ENCODE measurements around the gene XYLT2.
"Not testable (repeated sequence)": the region's sequence is repeated elsewhere in the genome, so short reads cannot be mapped to it uniquely, and the experiment has no call there.

The XYLT2 gene

DNA sequence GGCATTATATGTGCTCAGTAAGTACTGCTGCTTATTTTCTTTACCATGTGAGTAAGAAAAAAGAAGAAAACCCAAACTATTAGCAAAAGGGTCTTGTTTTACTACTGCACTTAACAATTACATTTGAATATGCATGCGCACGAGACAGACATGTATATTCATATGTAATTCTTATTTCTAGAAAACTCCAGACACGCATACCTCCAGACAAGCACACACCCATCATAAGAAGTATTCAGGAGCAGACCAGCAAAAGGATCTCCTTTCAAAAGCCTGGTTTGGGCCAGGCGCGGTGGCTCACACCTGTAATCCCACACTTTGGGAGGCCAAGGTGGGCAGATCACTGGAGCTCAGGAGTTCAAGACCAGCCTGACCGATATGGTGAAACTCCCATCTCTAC is 43.6 kb downstream of the XYLT2 start:
- DNase-seq (ENCODE audit: low read depth in 2 of 2): no peak

DNA sequence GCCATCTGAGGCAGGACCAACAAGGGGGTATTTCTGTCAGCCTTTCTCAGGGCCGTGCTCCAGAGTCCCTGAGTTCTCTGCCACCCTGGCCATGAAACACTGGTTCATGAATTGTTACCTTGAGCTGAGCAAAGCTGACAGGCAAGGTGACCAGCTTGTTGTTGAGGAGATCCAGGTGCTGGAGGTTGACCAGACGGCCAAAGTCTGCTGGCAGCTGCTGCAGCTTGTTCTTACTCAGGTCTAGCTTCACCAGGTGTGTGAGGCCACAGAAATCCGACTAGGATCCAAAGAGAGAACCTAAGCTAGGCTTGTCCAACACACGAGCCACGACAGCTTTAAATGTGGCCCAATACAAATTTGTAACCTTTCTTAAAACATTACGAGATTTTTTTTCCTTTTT is 46.7 kb downstream of the XYLT2 start:
- DNase-seq (ENCODE audit: low read depth in 2 of 2): no peak

DNA sequence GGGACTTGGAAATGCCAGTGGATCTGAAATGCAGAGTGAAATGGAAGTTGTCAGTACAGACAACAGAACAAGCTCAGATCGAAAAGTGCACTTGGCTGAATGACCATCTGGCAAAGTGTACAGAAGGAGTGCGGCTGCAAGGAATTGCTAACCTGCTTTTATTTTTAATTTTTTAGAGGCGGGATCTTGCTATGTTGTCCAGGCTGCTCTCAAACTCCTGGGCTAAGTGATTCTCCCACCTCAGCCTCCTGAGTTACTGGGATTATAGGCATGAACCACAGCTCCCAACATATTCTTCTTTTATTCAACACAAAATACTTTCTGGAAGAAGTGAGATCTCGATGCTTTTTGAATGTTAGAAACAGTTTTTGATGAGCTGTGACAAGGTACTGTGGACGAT is 47.8 kb downstream of the XYLT2 start:
- no peak for DNase-seq (ENCODE audit: low read depth in 2 of 2)

DNA sequence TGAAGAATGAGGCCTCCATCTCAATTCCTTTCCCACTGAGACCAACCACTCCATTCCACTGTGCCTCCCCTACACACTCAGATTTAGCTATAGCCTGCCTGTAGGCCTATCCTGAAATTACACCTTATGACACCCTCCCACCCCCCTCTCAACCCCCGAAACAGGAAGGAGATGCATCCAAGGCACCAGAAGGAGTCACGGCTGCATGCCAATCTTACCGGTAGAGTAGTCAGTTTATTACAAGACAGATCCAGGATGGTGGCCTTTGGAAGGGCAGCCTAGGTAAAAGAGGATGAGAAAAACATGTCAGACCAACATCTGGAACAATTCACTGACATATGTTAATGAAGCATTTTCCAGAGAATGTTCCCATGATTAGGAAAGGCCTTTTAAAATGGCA is 48.8 kb downstream of the XYLT2 start:
- no peak for DNase-seq (ENCODE audit: low read depth in 2 of 2)

DNA sequence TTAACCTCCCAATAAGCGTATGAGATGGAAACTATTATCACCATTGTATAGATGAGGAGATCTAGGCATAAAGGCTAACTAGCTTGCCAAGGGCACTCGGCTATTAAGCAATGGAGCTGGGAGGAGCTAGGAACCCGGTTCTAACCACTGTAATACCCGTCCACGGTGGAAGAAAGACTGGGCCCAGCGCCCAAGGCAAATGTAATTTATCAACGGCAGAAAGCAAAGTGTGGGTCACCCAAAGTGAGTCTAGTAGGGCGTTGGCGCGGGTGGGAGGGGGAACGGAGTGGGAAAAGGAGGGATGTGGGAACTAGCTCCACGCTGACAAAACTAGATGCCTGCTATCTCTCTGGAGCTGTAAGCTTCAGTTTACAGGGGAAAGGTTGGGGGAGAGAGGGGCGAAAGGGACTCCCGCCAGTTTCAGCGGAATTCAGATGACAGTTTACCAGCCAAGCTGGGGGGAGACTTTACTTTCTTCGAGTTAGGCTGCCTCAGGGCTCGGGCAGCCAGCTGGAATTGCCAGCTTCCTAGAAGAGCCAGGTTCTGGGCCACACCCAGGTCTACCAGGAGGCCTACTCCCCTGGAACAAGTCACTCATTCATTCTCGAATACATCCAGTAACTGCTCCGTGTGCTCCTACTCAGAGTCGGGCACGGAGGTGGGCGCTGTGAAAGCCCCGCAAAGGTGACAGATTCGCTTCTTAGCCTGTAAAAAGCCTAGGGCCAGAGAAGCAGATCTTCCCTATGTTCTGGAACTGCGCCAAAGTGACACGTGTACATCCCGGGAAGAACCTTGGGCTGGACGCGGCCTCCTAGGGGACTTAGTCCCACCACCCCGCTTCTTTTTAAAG is 50.6 kb downstream of the XYLT2 start:
- no peak for DNase-seq (ENCODE audit: low read depth in 2 of 2)

DNA sequence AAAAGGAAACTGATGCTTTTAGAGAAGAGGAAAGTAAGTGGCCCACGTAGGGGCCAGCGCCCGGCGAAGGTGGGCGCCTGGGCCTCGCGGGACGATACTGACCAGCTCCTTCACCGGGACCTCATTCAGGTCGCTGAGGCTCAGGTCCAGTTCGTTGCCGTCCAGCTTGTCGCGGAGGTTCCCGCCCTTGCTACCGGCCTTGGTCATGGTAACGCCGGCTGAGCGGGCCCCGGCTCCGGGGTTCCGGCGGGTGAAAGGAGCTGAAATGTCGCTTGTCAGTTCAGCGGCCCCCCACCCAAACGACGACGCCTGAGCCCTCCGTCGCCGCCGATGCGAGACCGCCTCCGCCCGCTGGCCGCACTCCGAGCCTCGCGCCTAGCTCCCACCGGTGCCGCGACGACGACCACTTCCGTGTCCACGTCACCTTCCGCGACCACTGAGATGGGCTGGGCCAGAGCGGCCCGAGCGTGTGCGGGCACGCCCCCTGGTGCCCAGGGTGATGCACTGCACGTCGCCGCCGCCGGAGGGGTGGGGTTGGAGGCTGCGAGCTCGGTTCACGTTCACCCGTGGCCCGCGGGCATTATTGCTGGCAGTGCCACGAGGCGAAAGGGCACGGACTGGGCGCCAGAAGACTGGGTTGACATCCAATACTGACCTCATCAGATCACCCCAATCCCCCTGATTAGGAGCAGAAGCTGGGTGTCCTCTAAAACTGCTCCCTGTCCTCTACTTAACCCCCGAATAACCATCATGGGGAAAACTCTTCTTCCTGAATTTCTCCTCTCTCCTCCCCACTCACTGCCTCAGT is 51.4 kb downstream of the XYLT2 start, which contains the start of gene LRRC59:
Gene LRRC59 (minus strand): TSS at position 413 of the 808 bp plus-strand sequence. CDS start 206 bp downstream, at position 207.
- peak; percentile 89 to 90 for DNase-seq (ENCODE audit: low read depth in 2 of 2)

DNA sequence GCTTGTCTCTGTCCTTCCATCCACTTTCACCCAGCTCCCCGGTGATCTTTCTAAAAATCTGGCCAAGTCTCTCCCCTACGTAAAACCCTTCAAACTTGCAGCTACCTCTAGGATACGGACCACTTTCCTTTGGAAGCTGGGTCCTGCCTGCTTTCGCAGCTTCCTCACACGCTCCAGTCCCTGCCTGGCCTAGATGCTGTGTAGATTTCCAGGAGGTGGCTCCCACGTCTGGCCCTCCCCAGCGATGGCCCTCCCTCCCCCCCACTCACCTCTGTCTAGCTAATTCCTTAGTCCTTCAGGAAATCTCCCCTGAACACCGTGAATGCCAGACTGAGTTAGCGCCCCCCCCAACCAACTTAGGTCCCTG is 52.0 kb downstream of the XYLT2 start:
- DNase-seq (ENCODE audit: low read depth in 2 of 2): no peak

DNA sequence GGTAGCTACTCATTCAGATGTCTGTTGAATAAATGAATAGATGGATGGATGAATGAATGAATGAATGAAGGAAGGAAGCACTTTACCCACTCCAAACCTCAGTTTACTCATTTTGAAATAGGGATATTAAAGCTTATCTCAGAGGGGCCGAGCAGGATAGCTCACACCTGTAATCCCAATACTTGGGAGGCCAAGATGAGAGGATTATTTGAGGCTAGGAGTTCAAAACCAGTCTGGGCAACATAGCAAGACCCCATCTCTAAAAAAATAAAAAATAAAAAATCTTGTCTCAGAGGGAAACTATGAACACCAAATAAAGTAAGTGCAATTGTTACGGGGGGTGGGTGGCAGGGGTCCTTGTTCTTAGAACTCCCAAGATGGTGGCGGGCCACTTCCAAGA is 52.7 kb downstream of the XYLT2 start:
- DNase-seq (ENCODE audit: low read depth in 2 of 2): not testable (repeated sequence)

DNA sequence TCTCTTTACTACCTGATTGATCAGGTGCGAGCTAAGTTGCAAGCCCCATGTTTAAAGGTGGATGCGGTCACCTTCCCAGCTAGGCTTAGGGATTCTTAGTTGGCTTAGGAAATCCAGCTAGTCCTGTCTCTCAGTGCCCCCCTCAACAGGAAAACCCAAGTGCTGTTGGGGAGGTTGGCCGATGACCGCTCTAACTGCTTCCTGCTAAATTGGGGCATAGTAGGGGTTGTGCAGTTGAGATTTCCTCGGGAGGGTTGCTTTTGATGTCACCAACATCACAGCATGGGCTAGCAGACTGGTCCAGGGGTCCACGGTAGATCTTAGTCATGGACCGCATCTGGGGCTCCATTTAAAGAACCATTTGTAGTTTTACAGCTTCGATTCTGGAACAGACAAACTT is 53.7 kb downstream of the XYLT2 start:
- DNase-seq (ENCODE audit: low read depth in 2 of 2): not testable (repeated sequence)

DNA sequence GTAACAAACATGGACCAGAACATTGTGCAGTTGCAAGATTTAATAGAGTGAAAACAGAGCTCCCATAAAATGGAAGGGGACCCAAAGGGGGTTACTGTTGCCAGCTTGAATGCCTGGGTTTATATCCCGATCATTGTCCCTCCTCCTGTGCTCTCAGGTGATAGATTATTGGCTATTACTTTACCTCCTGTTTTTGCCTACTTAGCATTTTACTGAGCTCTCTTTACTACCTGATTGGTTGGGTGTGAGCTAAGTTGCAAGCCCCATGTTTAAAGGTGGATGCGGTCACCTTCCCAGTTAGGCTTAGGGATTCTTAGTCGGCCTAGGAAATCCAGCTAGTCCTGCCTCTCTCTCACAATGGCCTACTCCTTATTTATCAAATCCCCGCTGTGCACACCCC is 59.4 kb downstream of the XYLT2 start:
- not testable (repeated sequence) for DNase-seq (ENCODE audit: low read depth in 2 of 2)

DNA sequence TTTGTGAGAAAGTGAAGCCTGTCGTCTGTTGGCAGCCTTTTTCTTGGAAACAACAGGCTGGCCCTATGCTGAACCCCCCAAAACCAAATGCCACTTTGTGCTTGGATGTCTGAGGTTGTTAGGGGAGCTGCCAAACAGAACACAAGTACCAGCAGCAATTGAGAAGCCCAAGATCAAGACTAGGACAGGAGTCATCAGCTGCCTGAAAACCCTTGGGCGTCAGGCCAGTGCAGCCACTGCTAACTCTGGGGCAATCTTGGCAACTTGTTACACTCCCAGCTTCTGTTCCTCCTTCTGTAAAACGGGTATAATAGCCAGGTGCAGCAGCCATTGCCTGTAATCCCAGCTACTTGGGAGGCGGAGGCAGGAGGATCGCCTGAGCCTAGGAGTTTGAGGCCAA is 60.7 kb downstream of the XYLT2 start:
- DNase-seq (ENCODE audit: low read depth in 2 of 2): no peak

DNA sequence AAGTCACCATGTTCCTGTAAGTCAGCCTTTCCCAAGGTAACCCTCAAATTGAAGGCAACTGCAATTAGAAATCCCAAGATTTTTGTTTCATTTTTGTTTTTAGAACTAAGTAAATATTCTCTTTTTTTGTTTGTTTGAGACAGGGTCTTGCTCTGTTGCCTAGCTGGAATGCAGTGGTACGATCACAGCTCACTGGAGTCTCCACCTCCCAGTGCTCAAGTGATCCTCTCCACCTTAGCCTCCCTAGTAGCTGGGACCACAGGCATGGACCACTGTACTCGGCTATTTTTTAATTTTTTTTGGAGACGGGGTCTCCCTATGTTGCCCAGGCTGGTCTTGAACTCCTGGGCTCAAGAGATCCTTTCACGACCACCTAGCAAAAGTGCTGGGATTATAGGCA is 62.0 kb downstream of the XYLT2 start:
- DNase-seq (ENCODE audit: low read depth in 2 of 2): no peak
